Activated T-cell treated with anti-CD3 and anti-CD28 coated beads for 48 hours (primary cell): ENCODE results near the gene PHETA1.

Source experiments
- DNase-seq: peaks from one replicate; pipeline ENCODE4 v3.0.0-alpha.2; 2020; ENCODE audit warnings: low read depth

The PHETA1 gene

DNA sequence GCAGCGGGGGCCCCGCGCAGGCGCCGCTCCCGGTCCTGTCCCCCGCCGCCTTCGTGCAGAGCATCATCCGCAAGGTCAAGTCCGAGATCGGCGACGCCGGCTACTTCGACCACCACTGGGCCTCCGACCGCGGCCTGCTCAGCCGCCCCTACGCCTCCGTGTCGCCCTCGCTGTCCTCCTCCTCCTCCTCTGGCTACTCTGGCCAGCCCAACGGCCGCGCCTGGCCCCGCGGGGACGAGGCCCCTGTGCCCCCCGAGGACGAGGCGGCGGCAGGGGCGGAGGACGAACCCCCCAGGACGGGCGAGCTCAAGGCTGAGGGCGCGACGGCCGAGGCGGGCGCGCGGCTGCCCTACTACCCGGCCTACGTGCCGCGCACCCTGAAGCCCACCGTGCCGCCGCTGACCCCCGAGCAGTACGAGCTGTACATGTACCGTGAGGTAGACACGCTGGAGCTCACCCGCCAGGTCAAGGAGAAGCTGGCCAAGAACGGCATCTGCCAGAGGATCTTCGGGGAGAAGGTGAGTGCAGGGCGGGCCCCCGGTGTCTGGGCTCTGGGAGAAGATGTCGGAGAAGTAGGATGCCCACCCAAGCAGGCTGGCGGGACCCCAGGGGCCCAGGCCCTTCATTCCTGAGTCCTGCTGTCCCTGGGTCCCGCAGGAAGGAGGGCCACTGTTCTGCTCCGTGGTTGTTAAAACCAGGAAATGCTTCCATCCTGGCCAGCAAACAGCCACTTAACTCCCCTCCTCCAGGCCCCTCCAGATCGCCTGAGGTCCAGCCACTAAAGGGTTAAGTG lies 48.4 kb downstream of the PHETA1 start:
- DNase-seq = no peak

- DNase-seq = no peak
Observed at GRCh38 chr12:111319600-111320257, 49.2 kb downstream of the PHETA1 start.

GRCh38 chr12:111318450-111318849 lies 50.4 kb downstream of the PHETA1 start:
- DNase-seq = no peak

- no peak for DNase-seq
Observed at GRCh38 chr12:111316671-111317070, 52.2 kb downstream of the PHETA1 start.

- DNase-seq = no peak
Observed at GRCh38 chr12:111314953-111315539, 53.8 kb downstream of the PHETA1 start.

GRCh38 chr12:111313833-111314259 lies 55.0 kb downstream of the PHETA1 start:
- DNase-seq = peak; percentile 69

DNA sequence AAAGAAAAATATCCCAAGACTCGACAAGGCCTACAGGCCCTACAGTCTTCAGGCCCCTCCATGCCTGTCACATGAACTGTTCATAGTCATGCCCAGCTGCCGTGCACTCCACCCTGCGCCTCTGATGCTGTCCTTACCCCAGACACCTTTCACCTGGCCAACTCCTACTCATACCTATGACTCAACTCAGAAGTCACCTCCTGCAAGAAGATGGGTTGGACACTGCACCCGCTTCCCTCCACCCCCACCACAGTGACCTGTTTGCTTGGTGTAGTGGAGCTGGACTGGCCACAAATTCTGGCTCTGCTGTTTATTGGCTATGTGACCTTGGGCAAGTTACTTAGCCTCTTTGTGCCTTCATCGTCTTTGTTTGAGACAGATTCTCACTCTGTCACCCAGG lies 56.2 kb downstream of the PHETA1 start:
- DNase-seq = no peak

DNA sequence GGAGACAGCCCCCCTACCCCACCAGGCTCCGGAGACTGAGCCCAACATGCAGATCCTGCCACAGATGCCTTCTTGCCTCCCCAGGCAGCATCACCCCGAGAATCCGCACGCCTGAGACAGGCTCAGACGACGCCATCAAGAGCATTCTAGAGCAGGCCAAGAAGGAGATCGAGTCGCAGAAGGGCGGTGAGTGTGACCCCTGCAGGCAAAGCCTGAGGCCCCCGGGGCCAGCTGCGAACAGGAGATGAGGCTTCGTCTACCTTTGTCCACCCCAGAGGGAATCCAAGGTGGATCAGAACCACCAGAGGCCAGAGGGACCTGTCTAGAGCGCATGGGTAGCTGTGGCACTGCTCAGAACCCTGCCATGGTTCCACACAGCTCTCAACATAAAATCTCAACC lies 56.9 kb downstream of the PHETA1 start:
- no peak for DNase-seq

- no peak for DNase-seq
Observed at GRCh38 chr12:111311011-111311410, 57.9 kb downstream of the PHETA1 start.
